AG09309 (cell line): ENCODE results near the gene LMTK3.

Experiments
- DNase-seq: peaks from one replicate; pipeline ENCODE4 v3.0.0-alpha.2; 2010; ENCODE audit warnings: low read depth
- H3K4me3 ChIP-seq: 2 replicates; pipeline ENCODE4 v1.5.1; 2011; ENCODE audit warnings: mild to moderate bottlenecking, low read depth, low read length, moderate library complexity; ENCODE audit not compliant: control insufficient read depth
- CTCF ChIP-seq: IDR thresholded peaks from 2 replicates; pipeline ENCODE4 v1.5.1; 2011; ENCODE audit warnings: mild to moderate bottlenecking, low read depth, low read length, inconsistent platforms; ENCODE audit not compliant: insufficient read depth, control insufficient read depth; ENCODE audit errors: missing control alignments

Gene LMTK3

GRCh38 chr19:48484247-48484893, 27.3 kb downstream of the LMTK3 start:
- no peak overlapping the region for H3K4me3 ChIP-seq
- DNase-seq = no peak
- no peak for TF ChIP-seq CTCF

GRCh38 chr19:48483301-48483700, 28.3 kb downstream of the LMTK3 start:
- DNase-seq = no peak
- H3K4me3 ChIP-seq = no peak overlapping the region
- TF ChIP-seq CTCF = no peak

- H3K4me3 ChIP-seq = no peak overlapping the region
- no peak for DNase-seq
- no peak for TF ChIP-seq CTCF
These were observed 29.6 kb downstream of the LMTK3 start for GRCh38 chr19:48481846-48482639.

GRCh38 chr19:48480558-48481500, 30.8 kb downstream of the LMTK3 start:
- peak overlapping the region; percentile 41 for H3K4me3 ChIP-seq
- DNase-seq = no peak
- no peak for TF ChIP-seq CTCF

- DNase-seq = no peak
- no peak for TF ChIP-seq CTCF
- peak overlapping the region; percentile 41 for H3K4me3 ChIP-seq
These were observed 31.5 kb downstream of the LMTK3 start for GRCh38 chr19:48480183-48480557.

GRCh38 chr19:48479686-48480085, 31.9 kb downstream of the LMTK3 start:
- DNase-seq = no peak
- no peak overlapping the region for H3K4me3 ChIP-seq
- no peak for TF ChIP-seq CTCF
